Fibroblast of peridontal ligament (primary cell): ENCODE results near the gene LARP6.
"Not testable (repeated sequence)": the region's sequence is repeated elsewhere in the genome, so short reads cannot be mapped to it uniquely, and the experiment has no call there.

Experiments used
- DNase-seq: peaks from one replicate; pipeline ENCODE4 v3.0.0-alpha.2; 2010; ENCODE audit errors: extremely low read depth

Gene LARP6

GRCh38 chr15:70859322-70859908 lies 5.5 kb upstream of the LARP6 start:
- DNase-seq, result no peak

- DNase-seq, result not testable (repeated sequence)
These were observed 4.8 kb upstream of the LARP6 start for GRCh38 chr15:70858614-70859321.

GRCh38 chr15:70857562-70858285 lies 3.8 kb upstream of the LARP6 start:
- DNase-seq, result peak; percentile 43

GRCh38 chr15:70856884-70857561 lies 3.1 kb upstream of the LARP6 start:
- peak; percentile 100 for DNase-seq

GRCh38 chr15:70856177-70856883 lies 2.4 kb upstream of the LARP6 start:
- DNase-seq, result peak; percentile 71

GRCh38 chr15:70855764-70856163 lies 1.8 kb upstream of the LARP6 start:
- no peak for DNase-seq

- peak; percentile 66 for DNase-seq
These were observed 664 bp upstream of the LARP6 start for GRCh38 chr15:70854666-70854976.

GRCh38 chr15:70853318-70853972 lies 512 bp downstream of the LARP6 start:
- peak; percentile 64 for DNase-seq

GRCh38 chr15:70852501-70853317 lies 1.2 kb downstream of the LARP6 start:
- peak; percentile 60 for DNase-seq

- DNase-seq, result no peak
These were observed 2.1 kb downstream of the LARP6 start for GRCh38 chr15:70851889-70852288.

- no peak for DNase-seq
These were observed 8.2 kb downstream of the LARP6 start for GRCh38 chr15:70845602-70846360.

GRCh38 chr15:70837476-70837875 lies 16.5 kb downstream of the LARP6 start:
- no peak for DNase-seq

GRCh38 chr15:70835841-70836240 lies 18.1 kb downstream of the LARP6 start:
- no peak for DNase-seq

- DNase-seq, result no peak
These were observed 18.5 kb downstream of the LARP6 start for GRCh38 chr15:70835415-70835814.

- no peak for DNase-seq
These were observed 19.0 kb downstream of the LARP6 start for GRCh38 chr15:70834999-70835398.

GRCh38 chr15:70833861-70834765 lies 19.8 kb downstream of the LARP6 start:
- DNase-seq, result peak; percentile 92

- no peak for DNase-seq
These were observed 20.5 kb downstream of the LARP6 start for GRCh38 chr15:70833422-70833821.

- DNase-seq, result no peak
These were observed 21.8 kb downstream of the LARP6 start for GRCh38 chr15:70832176-70832575.
